ENCODE results near the gene UBN2. TPM values are rescaled to one million over a fixed set of nuclear protein-coding genes. Genes with fewer than 3 reads are reported as not detected.

Gene UBN2
- total RNA-seq, 6 donors from 2014 or later = 8.1 to 29.3 (median 17.1) TPM

DNA sequence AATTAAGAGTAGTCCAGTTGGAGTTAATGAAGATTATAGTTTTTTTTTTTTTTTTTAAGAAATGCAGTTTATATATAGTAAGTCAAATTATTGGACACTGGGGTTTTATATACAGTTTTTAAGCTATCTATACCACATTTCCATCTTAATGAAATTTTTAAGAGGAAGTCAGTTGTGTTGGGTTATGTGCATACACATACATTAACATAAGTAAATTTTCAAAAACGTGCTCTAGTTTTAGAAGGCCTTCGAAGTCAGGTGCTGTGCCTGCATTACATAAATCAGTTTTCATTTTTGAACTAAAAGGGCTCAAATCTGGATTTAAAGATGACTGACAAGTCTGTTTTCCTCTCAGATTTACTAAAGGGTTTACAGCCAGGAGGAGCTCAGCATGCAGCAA is 62.5 kb downstream of the UBN2 start:
- no peaks in the 10 kb centered on the region for H3K4me1 ChIP-seq
- no peaks in the 10 kb centered on the region for H3K27me3 ChIP-seq
- H3K9me3 ChIP-seq = no peaks in the 10 kb centered on the region
- 91 to 96% methylated on average over 2 of the region's 2 CpGs for WGBS, 2 donors
- H3K27ac ChIP-seq = no peak overlapping the region
- no peak for TF ChIP-seq POLR2A (IDR thresholded peaks at IDR 0.05)
- DNase-seq (no peak), ATAC-seq (ENCODE audit: low FRiP score in 2 of 2) (no peak)
- no peak overlapping the region for H3K4me3 ChIP-seq
- peaks cover 0 to 52% (median 22%) of the 10 kb centered on the region in 4 donors for H3K36me3 ChIP-seq

DNA sequence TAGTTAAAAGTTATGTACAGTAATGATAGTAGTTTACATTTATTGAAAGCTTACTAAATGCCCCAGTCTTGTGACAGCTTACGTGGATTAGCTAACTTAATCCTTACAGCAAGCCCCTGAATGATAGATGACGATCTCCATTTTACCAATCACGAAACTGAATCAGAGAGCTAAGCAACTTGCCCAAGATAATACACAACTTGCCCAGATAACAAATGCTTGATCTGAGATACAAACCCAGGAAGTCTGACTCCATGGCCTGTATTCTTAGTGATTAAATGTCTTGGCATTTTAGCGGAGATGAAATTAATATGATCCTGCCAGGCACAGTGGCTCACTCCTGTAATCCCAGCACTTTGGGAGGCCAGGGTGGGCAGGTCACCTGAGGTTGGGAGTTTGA is 63.2 kb downstream of the UBN2 start:
- H3K27ac ChIP-seq = no peak overlapping the region
- TF ChIP-seq POLR2A (IDR thresholded peaks at IDR 0.05) = no peak
- TF ChIP-seq, protein P1, sequence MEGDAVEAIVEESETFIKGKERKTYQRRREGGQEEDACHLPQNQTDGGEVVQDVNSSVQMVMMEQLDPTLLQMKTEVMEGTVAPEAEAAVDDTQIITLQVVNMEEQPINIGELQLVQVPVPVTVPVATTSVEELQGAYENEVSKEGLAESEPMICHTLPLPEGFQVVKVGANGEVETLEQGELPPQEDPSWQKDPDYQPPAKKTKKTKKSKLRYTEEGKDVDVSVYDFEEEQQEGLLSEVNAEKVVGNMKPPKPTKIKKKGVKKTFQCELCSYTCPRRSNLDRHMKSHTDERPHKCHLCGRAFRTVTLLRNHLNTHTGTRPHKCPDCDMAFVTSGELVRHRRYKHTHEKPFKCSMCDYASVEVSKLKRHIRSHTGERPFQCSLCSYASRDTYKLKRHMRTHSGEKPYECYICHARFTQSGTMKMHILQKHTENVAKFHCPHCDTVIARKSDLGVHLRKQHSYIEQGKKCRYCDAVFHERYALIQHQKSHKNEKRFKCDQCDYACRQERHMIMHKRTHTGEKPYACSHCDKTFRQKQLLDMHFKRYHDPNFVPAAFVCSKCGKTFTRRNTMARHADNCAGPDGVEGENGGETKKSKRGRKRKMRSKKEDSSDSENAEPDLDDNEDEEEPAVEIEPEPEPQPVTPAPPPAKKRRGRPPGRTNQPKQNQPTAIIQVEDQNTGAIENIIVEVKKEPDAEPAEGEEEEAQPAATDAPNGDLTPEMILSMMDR (IDR thresholded peaks at IDR 0.05) = no peak
- no peak for TF ChIP-seq POLR2AphosphoS5 (IDR thresholded peaks at IDR 0.05)
- TF ChIP-seq EP300 (IDR thresholded peaks at IDR 0.05) = no peak
- no peak for DNase-seq
- H3K27me3 ChIP-seq = no peaks in the 10 kb centered on the region
- H3K4me3 ChIP-seq = no peak overlapping the region
- no peaks in the 10 kb centered on the region for H3K9me3 ChIP-seq
- H3K36me3 ChIP-seq = peaks cover 0 to 57% (median 23%) of the 10 kb centered on the region in 4 donors
- H3K4me1 ChIP-seq = no peaks in the 10 kb centered on the region
- WGBS, 2 donors = 90 to 96% methylated on average over 4 of the region's 4 CpGs
- ATAC-seq (ENCODE audit: low FRiP score in 2 of 2) = no peak

DNA sequence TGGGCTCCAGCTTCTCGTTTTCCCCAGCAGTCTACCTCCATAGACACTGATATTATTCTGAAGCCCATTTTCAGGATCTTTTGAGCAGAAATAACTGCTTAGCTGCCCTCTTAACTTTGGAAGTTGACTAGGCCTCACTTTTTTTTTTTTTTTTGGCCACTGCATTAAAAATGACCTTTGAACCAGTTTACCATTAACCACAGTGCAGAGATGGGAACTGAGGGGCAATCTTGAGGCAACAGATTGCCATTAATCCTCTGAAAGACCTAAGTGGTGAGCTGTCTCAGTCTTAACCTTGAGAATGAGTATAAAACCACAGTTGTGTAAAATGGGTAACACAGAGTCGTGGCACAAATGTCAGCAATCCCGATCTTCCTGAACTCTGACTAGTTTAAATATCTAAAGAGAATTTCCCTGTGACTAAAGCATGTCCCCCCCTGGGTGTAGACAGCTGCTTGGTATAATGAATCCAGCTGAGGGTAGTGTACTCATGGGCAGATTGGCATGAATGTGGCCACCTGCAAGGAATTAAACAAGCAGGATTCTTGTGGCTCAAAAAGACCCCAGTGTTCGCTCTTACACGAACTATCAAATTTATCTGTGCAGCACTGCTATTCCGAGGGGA is 64.0 kb downstream of the UBN2 start:
- TF ChIP-seq EP300 (IDR thresholded peaks at IDR 0.05) (no peak), POLR2A (IDR thresholded peaks at IDR 0.05) (no peak), POLR2AphosphoS5 (IDR thresholded peaks at IDR 0.05) (no peak)
- TF ChIP-seq, protein P1 (IDR thresholded peaks at IDR 0.05) = no peak
- 94 to 95% methylated on average over 6 of the region's 6 CpGs for WGBS, 2 donors
- ATAC-seq (ENCODE audit: low FRiP score in 2 of 2) (no peak), DNase-seq (no peak)
- Histone ChIP-seq H3K9me3 (no peaks in the 10 kb centered on the region), H3K4me1 (no peaks in the 10 kb centered on the region), H3K27me3 (no peaks in the 10 kb centered on the region), H3K4me3 (no peak overlapping the region), H3K36me3 (peaks cover 0 to 58% (median 23%) of the 10 kb centered on the region in 4 donors), H3K27ac (no peak overlapping the region)

DNA sequence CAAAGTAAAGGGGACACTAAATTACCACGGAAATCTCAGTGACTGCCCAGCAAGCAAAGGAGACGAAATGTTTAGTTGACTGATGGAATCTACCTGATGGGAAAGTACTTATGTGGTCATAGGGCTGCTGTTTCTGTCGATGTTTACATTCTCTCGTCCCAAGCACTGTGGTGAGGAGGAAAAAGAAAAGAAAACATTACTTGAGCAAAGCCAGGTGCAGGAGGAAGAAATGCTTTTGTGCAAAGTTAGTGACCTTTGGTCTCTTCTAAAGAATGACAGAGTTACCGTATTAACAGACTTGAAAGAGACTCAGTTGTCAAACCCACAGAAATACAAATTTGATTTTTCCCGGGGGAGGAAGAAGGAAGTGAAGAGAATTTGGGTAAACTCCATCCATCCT is 66.8 kb downstream of the UBN2 start:
- Histone ChIP-seq H3K36me3 (peaks cover 0 to 65% (median 22%) of the 10 kb centered on the region in 4 donors), H3K4me1 (no peaks in the 10 kb centered on the region), H3K9me3 (no peaks in the 10 kb centered on the region), H3K27me3 (no peaks in the 10 kb centered on the region), H3K4me3 (no peak overlapping the region), H3K27ac (no peak overlapping the region)
- no peak for DNase-seq
- TF ChIP-seq EP300 (IDR thresholded peaks at IDR 0.05) (no peak), POLR2AphosphoS5 (IDR thresholded peaks at IDR 0.05) (no peak), POLR2A (IDR thresholded peaks at IDR 0.05) (no peak)
- TF ChIP-seq, protein P1 (IDR thresholded peaks at IDR 0.05) = no peak
- no peak for ATAC-seq (ENCODE audit: low FRiP score in 2 of 2)
- WGBS, 2 donors = 61 to 66% methylated on average over 6 of the region's 6 CpGs

DNA sequence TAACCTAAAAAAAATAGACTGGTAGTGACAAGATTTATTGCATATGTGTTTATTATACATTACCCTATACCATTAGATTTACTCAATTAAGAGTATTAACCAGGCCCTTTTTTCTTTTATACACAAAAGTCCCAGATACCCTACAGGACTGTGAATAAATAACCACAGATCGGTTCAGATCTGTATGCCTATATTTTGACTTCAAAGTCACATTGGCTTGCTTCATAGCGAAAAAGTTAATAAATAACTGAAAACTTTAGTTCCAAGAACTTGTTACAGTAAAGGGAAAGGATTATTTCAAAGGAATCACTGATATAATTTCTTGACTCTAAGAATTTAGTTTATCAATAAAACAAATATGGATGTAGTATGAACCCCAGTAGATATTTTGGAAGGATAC is 68.3 kb downstream of the UBN2 start:
- H3K36me3 ChIP-seq = peaks cover 0 to 55% (median 14%) of the 10 kb centered on the region in 4 donors
- TF ChIP-seq EP300 (IDR thresholded peaks at IDR 0.05) = no peak
- no peak for TF ChIP-seq POLR2AphosphoS5 (IDR thresholded peaks at IDR 0.05)
- TF ChIP-seq, protein P1 (IDR thresholded peaks at IDR 0.05) = no peak
- TF ChIP-seq POLR2A (IDR thresholded peaks at IDR 0.05) = no peak
- no peaks in the 10 kb centered on the region for H3K4me1 ChIP-seq
- ATAC-seq (ENCODE audit: low FRiP score in 2 of 2) = no peak
- H3K9me3 ChIP-seq = no peaks in the 10 kb centered on the region
- no peak overlapping the region for H3K4me3 ChIP-seq
- WGBS, 2 donors = 75 to 88% methylated on average over 2 of the region's 2 CpGs
- H3K27ac ChIP-seq = no peak overlapping the region
- no peak for DNase-seq
- H3K27me3 ChIP-seq = no peaks in the 10 kb centered on the region

All from upper lobe of left lung (tissue), 6 donors.